K562 (cell line): ENCODE measurements around the gene PSORS1C1. TPM values are rescaled to one million over a fixed set of nuclear protein-coding genes. Genes with fewer than 3 reads are reported as not detected.

Experiments
- C11orf30 ChIP-seq: fragments of 450-650 bp; IDR thresholded peaks from 2 replicates; pipeline ENCODE4 v1.6.1; 2016; ENCODE audit warnings: low read depth, mild to moderate bottlenecking
- JUNB ChIP-seq: fragments of 450-650 bp; formaldehyde crosslinking; conservative IDR thresholded peaks from 2 replicates; pipeline ENCODE4 v1.4.0; 2020; ENCODE audit warnings: mild to moderate bottlenecking
- NR2F6 ChIP-seq: fragments of 450-650 bp; formaldehyde crosslinking; IDR thresholded peaks from 2 replicates; pipeline ENCODE4 v1.4.0; 2020; ENCODE audit warnings: mild to moderate bottlenecking
- PKNOX1 ChIP-seq: fragments of 450-650 bp; IDR thresholded peaks from 2 replicates; pipeline ENCODE4 v1.6.1; 2016
- TFAP4 ChIP-seq: sonication (generic); formaldehyde crosslinking; IDR thresholded peaks from 2 replicates; pipeline ENCODE4 v1.8.0; 2022; ENCODE audit warnings: missing genetic modification reagents, mild to moderate bottlenecking, moderate library complexity, borderline replicate concordance
- TRIM25 ChIP-seq: fragments of 450-650 bp; IDR thresholded peaks from 2 replicates; pipeline ENCODE4 v1.7.0; 2016; ENCODE audit warnings: borderline replicate concordance
- YBX1 ChIP-seq: fragments of 450-650 bp; IDR thresholded peaks from 2 replicates; pipeline ENCODE4 v1.7.1; 2016; ENCODE audit warnings: mild to moderate bottlenecking
- polyA plus RNA-seq, 8 experiments: library from polyadenylated mRNA; depleted of rRNA in 4 of 8; stranded (reverse) in 5 of 8; unstranded in 3 of 8; fragments of >200 nt; fragmentation: Nextera tagmentation in 2 of 8; fragmentation: Illumina TruSeq in 1 of 8; extraction: Ambion mirVana in 2 of 8; extraction: Trizol in 1 of 8; gene quantifications; 2 replicates each; pipeline versions ENCODE4 v1.2.1 to v1.2.3, GENCODE V29; 2011 to 2014; ENCODE audit warnings: inconsistent platforms in 1 of 8, missing spikeins in 1 of 8
- total RNA-seq, 7 experiments: library from RNA; depleted of rRNA in 6 of 7; stranded (reverse); fragments of >200 nt in 6 of 7; fragmentation: Illumina TruSeq in 2 of 7; extraction: Trizol in 2 of 7; gene quantifications; 2 replicates each; pipeline versions ENCODE4 v1.2.1 to v1.2.3, GENCODE V29; 2011 to 2021; ENCODE audit warnings: low replicate concordance in 1 of 7
- TF ChIP-seq, protein P1 (sequence below): fragments of 450-650 bp; IDR thresholded peaks from 2 replicates; pipeline ENCODE4 v1.6.1; 2016; ENCODE audit warnings: low read depth
- TF ChIP-seq, protein P2 (sequence below), 3 experiments: fragments of 200-800 bp in 1 of 3; fragments of 250-450 bp in 1 of 3; fragments of 450-650 bp in 1 of 3; sonication (Bioruptor Pico) in 1 of 3; sonication (Bioruptor generic) in 1 of 3; formaldehyde crosslinking in 1 of 3; IDR thresholded peaks; 2 replicates each; pipeline versions ENCODE4 v1.6.1 to v1.8.0; 2016 to 2022; ENCODE audit warnings: mild to moderate bottlenecking in 2 of 3, missing genetic modification characterization in 2 of 3, missing compliant biosample characterization in 1 of 3, moderate library complexity in 1 of 3

Gene PSORS1C1
- total and polyA plus RNA-seq, 9 of the 15 experiments (the other 6 are each of a cell fraction or from before 2014, with no cell fraction given), result 0.11 TPM; not detected in 8

GRCh38 chr6:31076611-31077010 is 38.0 kb upstream of the PSORS1C1 start (continued):
- TF ChIP-seq, protein P1, sequence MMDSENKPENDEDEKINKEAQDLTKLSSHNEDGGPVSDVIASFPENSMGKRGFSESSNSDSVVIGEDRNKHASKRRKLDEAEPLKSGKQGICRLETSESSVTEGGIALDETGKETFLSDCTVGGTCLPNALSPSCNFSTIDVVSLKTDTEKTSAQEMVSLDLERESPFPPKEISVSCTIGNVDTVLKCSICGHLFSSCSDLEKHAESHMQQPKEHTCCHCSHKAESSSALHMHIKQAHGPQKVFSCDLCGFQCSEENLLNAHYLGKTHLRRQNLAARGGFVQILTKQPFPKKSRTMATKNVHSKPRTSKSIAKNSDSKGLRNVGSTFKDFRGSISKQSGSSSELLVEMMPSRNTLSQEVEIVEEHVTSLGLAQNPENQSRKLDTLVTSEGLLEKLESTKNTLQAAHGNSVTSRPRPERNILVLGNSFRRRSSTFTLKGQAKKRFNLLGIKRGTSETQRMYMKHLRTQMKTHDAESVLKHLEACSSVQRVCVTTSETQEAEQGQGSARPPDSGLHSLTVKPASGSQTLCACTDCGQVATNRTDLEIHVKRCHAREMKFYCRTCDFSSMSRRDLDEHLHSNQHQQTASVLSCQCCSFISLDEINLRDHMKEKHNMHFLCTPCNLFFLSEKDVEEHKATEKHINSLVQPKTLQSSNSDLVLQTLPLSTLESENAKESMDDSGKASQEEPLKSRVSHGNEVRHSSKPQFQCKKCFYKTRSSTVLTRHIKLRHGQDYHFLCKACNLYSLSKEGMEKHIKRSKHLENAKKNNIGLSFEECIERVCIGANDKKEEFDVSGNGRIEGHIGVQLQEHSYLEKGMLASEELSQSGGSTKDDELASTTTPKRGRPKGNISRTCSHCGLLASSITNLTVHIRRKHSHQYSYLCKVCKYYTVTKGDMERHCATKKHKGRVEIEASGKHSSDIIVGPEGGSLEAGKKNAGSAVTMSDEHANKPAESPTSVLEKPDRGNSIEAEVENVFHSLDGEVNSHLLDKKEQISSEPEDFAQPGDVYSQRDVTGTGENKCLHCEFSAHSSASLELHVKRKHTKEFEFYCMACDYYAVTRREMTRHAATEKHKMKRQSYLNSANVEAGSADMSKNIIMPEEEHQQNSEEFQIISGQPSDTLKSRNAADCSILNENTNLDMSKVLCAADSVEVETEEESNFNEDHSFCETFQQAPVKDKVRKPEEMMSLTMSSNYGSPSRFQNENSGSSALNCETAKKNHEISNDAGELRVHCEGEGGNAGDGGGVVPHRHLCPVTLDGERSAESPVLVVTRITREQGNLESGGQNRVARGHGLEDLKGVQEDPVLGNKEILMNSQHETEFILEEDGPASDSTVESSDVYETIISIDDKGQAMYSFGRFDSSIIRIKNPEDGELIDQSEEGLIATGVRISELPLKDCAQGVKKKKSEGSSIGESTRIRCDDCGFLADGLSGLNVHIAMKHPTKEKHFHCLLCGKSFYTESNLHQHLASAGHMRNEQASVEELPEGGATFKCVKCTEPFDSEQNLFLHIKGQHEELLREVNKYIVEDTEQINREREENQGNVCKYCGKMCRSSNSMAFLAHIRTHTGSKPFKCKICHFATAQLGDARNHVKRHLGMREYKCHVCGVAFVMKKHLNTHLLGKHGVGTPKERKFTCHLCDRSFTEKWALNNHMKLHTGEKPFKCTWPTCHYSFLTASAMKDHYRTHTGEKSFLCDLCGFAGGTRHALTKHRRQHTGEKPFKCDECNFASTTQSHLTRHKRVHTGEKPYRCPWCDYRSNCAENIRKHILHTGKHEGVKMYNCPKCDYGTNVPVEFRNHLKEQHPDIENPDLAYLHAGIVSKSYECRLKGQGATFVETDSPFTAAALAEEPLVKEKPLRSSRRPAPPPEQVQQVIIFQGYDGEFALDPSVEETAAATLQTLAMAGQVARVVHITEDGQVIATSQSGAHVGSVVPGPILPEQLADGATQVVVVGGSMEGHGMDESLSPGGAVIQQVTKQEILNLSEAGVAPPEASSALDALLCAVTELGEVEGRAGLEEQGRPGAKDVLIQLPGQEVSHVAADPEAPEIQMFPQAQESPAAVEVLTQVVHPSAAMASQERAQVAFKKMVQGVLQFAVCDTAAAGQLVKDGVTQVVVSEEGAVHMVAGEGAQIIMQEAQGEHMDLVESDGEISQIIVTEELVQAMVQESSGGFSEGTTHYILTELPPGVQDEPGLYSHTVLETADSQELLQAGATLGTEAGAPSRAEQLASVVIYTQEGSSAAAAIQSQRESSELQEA, result no peak
- TF ChIP-seq C11orf30 (no peak), JUNB (no peak), TFAP4 (CRISPR knock-in tag) (no peak), PKNOX1 (no peak), YBX1 (no peak), TRIM25 (no peak), NR2F6 (CRISPR knock-in tag) (no peak)
- TF ChIP-seq, protein P2, sequence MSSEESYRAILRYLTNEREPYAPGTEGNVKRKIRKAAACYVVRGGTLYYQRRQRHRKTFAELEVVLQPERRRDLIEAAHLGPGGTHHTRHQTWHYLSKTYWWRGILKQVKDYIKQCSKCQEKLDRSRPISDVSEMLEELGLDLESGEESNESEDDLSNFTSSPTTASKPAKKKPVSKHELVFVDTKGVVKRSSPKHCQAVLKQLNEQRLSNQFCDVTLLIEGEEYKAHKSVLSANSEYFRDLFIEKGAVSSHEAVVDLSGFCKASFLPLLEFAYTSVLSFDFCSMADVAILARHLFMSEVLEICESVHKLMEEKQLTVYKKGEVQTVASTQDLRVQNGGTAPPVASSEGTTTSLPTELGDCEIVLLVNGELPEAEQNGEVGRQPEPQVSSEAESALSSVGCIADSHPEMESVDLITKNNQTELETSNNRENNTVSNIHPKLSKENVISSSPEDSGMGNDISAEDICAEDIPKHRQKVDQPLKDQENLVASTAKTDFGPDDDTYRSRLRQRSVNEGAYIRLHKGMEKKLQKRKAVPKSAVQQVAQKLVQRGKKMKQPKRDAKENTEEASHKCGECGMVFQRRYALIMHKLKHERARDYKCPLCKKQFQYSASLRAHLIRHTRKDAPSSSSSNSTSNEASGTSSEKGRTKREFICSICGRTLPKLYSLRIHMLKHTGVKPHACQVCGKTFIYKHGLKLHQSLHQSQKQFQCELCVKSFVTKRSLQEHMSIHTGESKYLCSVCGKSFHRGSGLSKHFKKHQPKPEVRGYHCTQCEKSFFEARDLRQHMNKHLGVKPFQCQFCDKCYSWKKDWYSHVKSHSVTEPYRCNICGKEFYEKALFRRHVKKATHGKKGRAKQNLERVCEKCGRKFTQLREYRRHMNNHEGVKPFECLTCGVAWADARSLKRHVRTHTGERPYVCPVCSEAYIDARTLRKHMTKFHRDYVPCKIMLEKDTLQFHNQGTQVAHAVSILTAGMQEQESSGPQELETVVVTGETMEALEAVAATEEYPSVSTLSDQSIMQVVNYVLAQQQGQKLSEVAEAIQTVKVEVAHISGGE (CRISPR knock-in tag; IDR thresholded peaks at IDR 0.05), result no peak
